Right atrium auricular region (tissue), 2 donors: ENCODE results near the gene TWIST1. TPM values are rescaled to one million over a fixed set of nuclear protein-coding genes. Genes with fewer than 3 reads are reported as not detected.

Experiments used
- DNase-seq: peaks from one replicate; pipeline ENCODE4 v3.0.0-alpha.2; 2019; ENCODE audit warnings: low spot score
- H3K27ac ChIP-seq, 2 donors: fragments of 200-600 bp; sonication (generic); 1 replicate in 1 of 2; 2 replicates in 1 of 2; pipeline ENCODE4 v1.5.1; 2016 to 2019
- H3K27me3 ChIP-seq, 2 donors: fragments of 200-600 bp; sonication (generic); one replicate each; pipeline versions ENCODE4 v1.5.1 to v1.6.0; 2017 to 2019
- H3K36me3 ChIP-seq: fragments of 200-600 bp; sonication (generic); one replicate; pipeline ENCODE4 v1.5.1; 2016
- H3K4me1 ChIP-seq, 2 donors: fragments of 200-600 bp; sonication (generic); one replicate each; pipeline versions ENCODE4 v1.5.1 to v1.6.0; 2017 to 2019
- H3K4me3 ChIP-seq, 2 donors: fragments of 200-600 bp; sonication (generic); 1 replicate in 1 of 2; 2 replicates in 1 of 2; pipeline ENCODE4 v1.5.1; 2017 to 2019; ENCODE audit warnings: mild to moderate bottlenecking in 1 of 2, moderate library complexity in 1 of 2
- H3K9me3 ChIP-seq, 2 donors: fragments of 200-600 bp; sonication (generic); one replicate each; pipeline ENCODE4 v1.5.1; 2019
- CTCF ChIP-seq, 2 donors: fragments of 200-600 bp; sonication (generic); IDR thresholded peaks; one replicate each; pipeline ENCODE4 v1.5.1; 2019; ENCODE audit warnings: antibody characterized with exemption in 2 of 2
- total RNA-seq, 2 donors: library from RNA; depleted of rRNA; stranded (reverse); fragments of >200 nt; gene quantifications; one replicate each; pipeline ENCODE4 v1.1.0, GENCODE V29; 2016

Gene TWIST1
- total RNA-seq, 2 donors from 2014 or later = 1.9 to 6.2 TPM

- H3K9me3 ChIP-seq = no peaks in the 10 kb centered on the region
- no peak for DNase-seq
- peaks cover 1 to 3% of the 10 kb centered on the region in 2 donors for H3K27me3 ChIP-seq
- H3K36me3 ChIP-seq = no peaks in the 10 kb centered on the region
- H3K4me3 ChIP-seq = no peak overlapping the region
- no peak overlapping the region for H3K27ac ChIP-seq
- no peak for TF ChIP-seq CTCF (IDR thresholded peaks at IDR 0.05)
- peaks cover 0 to 10% of the 10 kb centered on the region in 2 donors for H3K4me1 ChIP-seq
Measured at GRCh38 chr7:19102884-19103283, 14.6 kb downstream of the TWIST1 start.

GRCh38 chr7:19101909-19102308, 15.5 kb downstream of the TWIST1 start:
- Histone ChIP-seq H3K27ac (no peak overlapping the region), H3K9me3 (no peaks in the 10 kb centered on the region), H3K36me3 (no peaks in the 10 kb centered on the region), H3K4me1 (peaks cover 0 to 6% of the 10 kb centered on the region in 2 donors), H3K27me3 (no peaks in the 10 kb centered on the region), H3K4me3 (no peak overlapping the region)
- DNase-seq = no peak
- TF ChIP-seq CTCF (IDR thresholded peaks at IDR 0.05) = no peak

- H3K36me3 ChIP-seq = no peaks in the 10 kb centered on the region
- no peak overlapping the region for H3K27ac ChIP-seq
- H3K4me1 ChIP-seq = peaks cover 0 to 5% of the 10 kb centered on the region in 2 donors
- DNase-seq = no peak
- H3K4me3 ChIP-seq = no peak overlapping the region
- no peak for TF ChIP-seq CTCF (IDR thresholded peaks at IDR 0.05)
- no peaks in the 10 kb centered on the region for H3K9me3 ChIP-seq
- H3K27me3 ChIP-seq = no peaks in the 10 kb centered on the region
Measured at GRCh38 chr7:19101472-19101871, 16.0 kb downstream of the TWIST1 start.

GRCh38 chr7:19099924-19100323, 17.5 kb downstream of the TWIST1 start:
- Histone ChIP-seq H3K36me3 (no peaks in the 10 kb centered on the region), H3K27me3 (no peaks in the 10 kb centered on the region), H3K4me1 (no peaks in the 10 kb centered on the region), H3K4me3 (no peak overlapping the region), H3K27ac (no peak overlapping the region), H3K9me3 (no peaks in the 10 kb centered on the region)
- TF ChIP-seq CTCF (IDR thresholded peaks at IDR 0.05) = no peak
- no peak for DNase-seq

- H3K4me3 ChIP-seq = no peak overlapping the region
- TF ChIP-seq CTCF (IDR thresholded peaks at IDR 0.05) = no peak
- DNase-seq = no peak
- H3K27me3 ChIP-seq = no peaks in the 10 kb centered on the region
- H3K4me1 ChIP-seq = no peaks in the 10 kb centered on the region
- H3K9me3 ChIP-seq = no peaks in the 10 kb centered on the region
- no peak overlapping the region for H3K27ac ChIP-seq
- H3K36me3 ChIP-seq = no peaks in the 10 kb centered on the region
Measured at GRCh38 chr7:19099194-19099593, 18.2 kb downstream of the TWIST1 start.

- Histone ChIP-seq H3K27ac (no peak overlapping the region), H3K9me3 (no peaks in the 10 kb centered on the region), H3K4me1 (no peaks in the 10 kb centered on the region), H3K27me3 (no peaks in the 10 kb centered on the region), H3K36me3 (no peaks in the 10 kb centered on the region), H3K4me3 (no peak overlapping the region)
- TF ChIP-seq CTCF (IDR thresholded peaks at IDR 0.05) = no peak
- DNase-seq = no peak
Measured at GRCh38 chr7:19098510-19098909, 18.9 kb downstream of the TWIST1 start.
